ENCODE results near the gene SLC12A1.
A peak's percentile ranks its signal among the peaks of the same experiment; 100 is the strongest.

Gene SLC12A1

DNA sequence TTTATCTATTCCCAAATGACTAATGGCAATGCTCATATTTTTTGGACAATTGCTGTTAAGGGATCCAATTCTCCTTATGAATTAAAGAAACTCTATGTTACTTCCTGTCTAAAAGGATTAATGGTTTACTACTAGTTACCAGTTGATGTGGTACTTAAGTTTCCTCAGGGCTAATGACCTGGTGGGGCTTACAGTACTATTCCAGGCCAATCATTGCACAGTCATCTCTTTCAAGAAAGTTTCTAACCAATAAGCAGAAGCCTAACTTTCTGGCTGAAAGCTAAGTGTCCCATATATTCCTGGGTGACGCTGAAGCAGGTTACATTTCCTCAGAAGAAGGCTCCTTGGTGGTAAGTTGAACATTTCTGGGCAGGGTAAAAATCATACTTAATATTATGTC is at the start of gene SLC12A1:
Gene SLC12A1, plus strand, starts transcription at position 322 of the 400 bp plus-strand sequence. CDS start 1,418 bp downstream, outside the sequence.
- no peak for DNase-seq

DNA sequence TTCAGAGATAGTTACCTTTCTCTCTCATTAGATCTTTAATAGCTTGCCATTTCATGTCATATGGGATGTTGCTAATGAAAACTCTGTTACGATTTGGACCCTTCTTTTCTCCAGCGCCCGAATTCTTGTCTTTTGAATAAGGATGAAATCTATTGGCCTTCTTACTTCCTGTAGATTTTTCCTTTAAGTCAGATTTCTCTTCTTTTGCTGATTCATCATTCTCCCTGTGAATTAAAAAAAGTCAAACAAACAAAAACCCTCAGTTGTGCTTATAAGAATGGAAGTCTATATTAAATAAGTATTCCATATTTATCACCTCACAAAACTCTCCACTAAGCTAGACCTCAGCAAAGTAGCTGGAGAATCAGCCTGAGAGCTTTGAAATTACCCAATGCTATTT is 37.5 kb upstream of the SLC12A1 start:
- no peak for DNase-seq

DNA sequence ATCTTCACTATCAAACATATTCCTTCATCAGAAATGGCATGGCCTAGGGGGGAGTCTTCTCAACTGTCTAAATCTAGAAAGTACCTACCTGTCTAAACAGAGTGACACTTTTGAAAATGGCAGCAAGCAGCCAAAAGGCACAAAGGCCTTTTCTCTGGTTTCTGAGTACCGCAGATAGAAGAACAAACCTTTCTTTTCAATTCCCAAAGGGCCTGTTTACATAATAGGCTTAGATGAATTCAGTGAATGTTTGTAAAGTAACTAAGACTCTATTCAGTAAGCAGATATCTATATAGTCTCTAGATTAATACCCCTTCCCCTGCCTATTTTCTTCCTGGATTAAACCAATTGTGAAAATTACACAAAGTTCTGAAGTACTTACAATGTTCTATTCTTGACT is 35.1 kb upstream of the SLC12A1 start:
- no peak for DNase-seq

DNA sequence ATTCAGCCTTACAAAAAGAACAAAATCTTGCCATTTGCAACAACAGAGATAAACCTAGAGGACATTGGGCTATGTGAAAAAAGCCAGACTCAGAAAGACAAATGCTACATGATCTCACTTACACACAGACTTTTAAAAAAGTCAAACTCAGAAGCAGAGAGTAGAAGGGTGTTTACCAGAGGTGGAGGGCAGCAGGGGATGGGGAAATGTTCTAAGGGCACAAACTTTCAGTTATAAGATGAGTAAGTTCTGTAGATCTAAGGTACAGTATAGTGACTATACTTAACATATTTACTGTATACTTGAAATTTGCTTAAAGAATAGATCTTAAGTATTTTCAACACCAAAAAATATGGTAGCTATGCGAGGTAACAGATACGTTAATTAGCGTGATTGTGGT is 31.0 kb upstream of the SLC12A1 start:
- no peak for DNase-seq

DNA sequence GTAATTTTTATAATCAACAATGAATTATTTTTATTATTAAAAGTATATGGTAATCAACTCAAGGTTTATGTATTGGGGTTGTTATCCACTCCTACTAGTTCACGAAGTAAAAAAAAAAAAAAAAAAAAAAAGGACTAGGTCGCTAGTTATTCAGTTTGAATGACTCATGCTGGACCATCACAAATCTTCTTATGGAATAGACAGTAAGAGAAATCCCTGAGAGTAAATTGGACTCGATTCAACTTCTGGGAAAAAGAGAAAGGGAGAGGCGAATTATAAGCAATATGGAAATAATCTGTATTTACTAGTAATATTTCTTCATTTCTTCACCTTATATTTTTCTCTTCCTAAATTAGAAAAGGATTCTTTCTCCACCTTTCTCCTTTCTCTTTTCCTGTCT is 30.0 kb upstream of the SLC12A1 start:
- no peak for DNase-seq

DNA sequence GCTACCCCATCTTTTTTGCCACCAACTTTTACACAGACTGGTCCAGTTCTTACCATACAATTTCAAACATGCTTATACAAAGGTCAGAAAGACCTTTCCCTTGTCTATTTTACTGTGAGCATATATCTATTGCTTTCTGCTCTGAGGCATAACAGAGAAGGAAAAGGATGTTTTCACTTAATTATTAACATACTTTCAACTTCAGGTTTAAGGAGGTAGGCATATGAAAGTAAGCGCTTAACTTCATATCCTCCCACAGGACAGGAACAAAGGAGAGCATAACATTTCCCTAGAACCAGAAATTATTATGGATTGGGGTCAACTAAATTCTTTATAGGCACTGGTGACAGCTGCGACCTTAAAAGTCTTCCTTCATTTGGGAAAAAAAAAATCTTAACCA is 29.1 kb upstream of the SLC12A1 start:
- DNase-seq = no peak

DNA sequence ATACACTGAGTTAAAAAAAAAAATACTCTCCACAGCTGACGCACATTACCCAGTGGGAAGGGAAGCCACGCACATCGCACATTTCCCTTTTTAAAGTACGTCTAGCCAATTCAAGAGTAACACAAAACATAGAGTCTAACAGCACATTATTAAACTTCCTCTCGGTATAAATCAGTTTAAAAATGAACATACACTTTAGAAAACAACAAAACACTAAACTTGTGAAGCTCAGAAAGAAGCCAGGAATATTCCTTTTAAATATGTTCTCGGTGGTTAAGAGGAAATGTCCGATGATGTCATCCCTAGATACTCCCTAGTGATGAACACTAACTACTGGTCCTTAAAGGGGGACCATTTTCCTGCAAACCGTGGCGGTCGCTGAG is 28.7 kb upstream of the SLC12A1 start:
- DNase-seq = peak in 1 of 2 experiments; percentile 47

DNA sequence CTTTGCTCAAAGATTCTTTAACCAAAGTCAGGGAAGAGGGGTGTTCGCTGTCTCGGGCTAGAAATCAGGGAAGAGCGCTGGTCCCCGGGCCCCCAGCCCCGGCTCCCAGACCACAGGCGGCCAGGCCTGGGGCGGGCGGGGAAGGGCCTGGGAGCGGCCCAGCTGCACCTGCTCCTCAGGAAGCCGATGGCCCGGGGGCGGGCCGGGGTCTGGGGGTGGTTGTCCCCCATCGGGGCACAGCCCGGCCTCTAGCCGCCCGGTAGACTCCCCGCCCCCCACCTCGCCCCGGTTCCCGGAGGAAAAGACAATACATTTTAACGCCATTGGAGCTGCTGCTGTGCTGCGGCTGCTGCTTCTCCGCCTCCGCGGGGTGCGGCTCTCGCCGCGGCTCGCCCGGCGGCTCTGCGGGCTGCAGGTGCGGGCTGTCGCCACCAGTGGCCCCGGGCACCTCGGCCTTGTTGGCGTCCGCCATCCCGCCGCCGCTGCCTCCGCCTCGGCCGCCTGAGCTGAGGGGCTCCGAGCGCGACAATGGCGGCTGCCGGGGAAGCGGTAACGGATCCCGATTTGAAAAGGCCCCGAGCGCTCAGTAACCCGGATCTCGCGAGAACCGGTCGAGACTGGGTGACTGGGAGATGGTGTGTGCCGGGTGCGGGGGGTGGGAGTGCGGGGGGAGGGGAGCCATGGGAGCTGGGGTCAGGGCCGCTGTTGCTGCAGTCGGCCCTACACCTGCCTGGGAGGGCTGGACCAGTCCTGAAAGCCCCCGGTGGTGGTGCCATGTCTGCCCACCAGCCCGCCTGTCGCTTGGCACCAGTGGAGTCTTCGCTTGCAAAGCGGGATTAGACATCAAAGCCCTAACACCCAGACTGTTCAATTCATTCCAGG is 28.1 kb upstream of the SLC12A1 start, which contains the start of gene MYEF2:
Gene MYEF2, minus strand, starts transcription at position 530 of the 882 bp plus-strand sequence. Its CDS starts 58 bp downstream, at position 472.
- peak in 1 of 2 experiments; percentile 55 for DNase-seq

DNA sequence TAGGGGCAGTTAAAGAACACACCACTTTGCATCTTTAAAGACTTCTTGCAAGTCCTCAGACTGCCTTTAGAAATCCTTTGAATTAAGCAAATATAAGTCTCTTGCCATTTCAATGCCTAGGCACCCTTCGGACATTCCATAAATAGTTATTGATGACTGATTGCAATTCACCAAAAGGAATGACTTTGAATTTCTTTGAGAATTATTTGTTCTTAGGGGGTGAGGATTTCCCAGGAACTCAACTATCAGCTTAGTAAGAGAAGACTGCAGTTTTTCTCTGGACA is 27.5 kb upstream of the SLC12A1 start:
- DNase-seq = no peak

DNA sequence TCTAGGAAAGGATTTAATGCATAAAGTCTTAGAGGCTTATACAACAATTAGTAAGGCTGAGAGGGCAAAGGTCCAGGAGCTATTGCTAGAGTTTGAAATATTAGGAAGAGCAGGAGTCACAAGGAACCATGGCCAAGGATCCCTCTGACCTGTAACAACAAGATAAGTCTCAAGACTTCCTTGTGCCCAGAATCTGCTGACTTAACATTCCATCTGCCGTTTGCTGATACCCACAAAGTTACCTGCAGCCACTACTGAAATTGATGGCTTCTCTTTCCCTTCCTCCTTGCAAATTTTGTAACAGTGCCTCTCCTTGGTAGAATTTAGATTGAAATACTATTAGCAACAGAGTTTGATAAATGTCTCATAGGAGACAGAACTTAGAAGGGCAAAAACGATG is 23.4 kb upstream of the SLC12A1 start:
- DNase-seq = no peak

DNA sequence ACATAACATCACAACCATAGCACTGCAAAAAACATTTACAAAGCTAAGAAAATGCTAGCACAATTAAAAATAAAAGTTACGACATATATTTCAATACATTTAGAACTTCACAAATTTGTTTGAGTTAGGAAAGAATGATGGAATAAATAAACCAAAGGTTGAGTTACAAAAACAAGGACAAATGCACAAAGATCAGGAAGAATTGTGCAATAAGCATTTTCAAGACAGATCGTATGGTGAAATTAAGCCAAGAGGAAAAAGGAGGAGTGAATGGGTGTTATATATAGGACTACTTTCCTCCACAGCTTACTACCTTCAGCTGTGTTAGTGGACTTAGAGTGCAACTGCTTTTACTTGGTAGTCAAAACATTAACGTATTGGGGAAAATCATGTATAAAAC is 20.6 kb upstream of the SLC12A1 start:
- no peak for DNase-seq

DNA sequence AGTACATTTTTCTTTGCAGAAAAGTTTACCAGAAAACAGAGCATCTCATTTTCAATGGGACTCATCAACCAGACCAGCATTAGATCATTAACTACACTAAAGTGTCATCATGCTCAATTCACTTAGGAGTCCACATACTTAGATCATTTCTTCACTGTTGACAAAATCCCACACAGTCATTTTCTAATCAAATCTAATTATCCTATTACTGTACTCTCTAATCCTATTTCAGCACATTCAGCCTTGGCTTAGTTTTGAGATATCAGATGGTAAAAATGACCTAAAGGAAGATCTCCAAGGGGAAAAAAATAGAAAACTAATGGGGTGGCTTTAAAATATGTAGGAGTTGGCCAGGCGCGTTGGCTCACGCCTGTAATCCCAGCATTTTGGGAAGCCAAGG is 19.8 kb upstream of the SLC12A1 start:
- DNase-seq = no peak

DNA sequence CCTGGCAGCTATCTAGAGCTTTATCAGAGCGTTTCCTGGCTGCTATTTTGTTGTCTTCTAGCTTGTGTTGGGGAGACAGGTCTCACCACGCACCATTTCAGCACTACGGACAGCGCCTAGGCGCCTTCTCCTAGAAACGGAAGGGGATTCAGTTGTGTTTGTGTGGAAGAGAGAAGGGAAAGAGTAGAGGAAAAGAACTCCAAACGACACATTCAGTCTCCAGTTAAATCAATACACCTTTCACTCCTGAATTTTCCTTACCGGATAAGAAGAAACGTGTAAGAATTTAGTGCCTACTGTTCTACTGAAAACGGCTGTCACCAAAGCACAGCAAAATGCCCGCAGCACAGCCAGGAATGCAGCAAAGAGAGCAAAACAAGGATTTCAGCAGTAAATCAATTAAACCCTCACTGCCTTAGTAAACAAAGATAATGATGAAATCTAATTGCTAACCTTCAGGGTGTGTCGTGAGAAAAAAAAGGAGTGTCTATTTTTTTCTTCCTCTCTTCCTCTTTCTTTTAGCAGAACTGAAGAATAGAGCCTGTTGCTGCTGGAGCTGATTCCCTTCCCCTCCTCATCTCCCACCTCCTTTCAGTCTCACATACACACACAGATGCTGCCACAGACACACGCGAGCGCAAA is 15.0 kb upstream of the SLC12A1 start:
- peak in 1 of 2 experiments; percentile 42 for DNase-seq

DNA sequence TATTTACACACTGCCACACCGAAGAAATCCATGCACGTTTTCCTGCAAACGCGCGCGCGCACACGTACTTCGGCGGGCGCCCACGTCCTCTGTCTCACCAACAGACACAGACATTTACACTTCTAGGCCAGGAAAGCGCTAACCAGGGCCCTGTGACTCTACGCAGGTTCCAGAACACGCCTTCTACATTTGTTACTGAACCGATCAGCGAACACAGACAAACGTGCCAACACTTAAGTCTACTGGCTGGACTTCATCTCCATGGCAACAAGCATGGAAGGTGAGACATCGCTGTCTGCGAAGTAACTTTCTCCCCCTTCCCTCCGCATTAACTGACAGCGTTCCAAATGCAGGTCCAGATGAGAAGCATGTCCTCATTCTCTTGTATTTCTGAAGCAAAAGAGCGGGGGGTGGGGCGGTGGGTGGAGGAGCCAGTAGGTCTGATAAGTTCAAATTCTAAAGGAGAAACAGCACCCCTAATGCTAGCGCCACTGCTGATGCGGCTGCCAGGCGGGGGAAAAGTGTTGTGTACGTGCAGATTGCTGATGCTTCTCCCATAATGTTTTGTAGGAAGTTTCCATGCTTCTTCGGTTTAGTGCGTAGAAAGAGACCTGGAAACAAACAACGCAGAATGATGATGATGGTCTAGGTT is 14.4 kb upstream of the SLC12A1 start, which contains the start of gene CTXN2:
Gene CTXN2, plus strand, starts transcription at position 92 of the 652 bp plus-strand sequence. CDS start 9,636 bp downstream, outside the sequence.
- peak in 1 of 2 experiments; percentile 47 for DNase-seq

DNA sequence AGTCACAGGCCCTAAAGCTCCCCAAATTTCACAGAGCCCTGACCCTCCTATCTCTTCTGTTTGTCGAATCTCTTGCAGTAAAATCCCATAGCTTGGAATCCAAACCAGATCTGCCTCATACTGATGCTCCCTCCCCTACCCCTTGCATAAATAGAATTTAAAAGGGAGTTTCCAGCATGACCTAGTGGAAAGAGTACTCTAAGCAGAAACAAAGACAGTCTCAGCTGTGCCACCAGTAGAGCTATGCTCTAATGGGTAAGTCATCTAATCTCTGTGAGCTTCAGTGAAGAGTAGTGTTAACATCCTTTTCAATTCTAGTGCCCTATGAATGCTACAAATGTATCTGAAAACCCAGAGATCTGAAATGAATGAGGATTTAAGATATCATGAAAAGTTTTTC is 4.0 kb upstream of the SLC12A1 start:
- no peak for DNase-seq

DNA sequence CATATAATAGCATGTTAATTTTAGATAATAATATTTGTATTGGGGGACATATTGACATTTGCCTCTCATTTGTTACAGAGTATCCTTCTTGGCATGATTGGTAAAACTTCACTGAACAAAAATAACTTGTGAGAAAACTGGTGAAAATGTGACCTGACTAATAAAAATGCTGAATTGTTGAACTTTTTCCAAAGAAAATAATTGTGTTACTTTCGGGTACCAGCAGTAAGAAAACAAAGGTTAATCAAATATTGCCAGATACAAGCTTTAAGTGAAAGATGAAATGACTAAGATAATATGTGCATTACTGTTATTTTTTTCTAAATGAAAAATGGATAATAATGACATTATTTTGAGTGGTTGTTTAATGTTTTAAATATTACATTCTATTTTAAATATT is 15.2 kb downstream of the SLC12A1 start:
- no peak for DNase-seq

DNA sequence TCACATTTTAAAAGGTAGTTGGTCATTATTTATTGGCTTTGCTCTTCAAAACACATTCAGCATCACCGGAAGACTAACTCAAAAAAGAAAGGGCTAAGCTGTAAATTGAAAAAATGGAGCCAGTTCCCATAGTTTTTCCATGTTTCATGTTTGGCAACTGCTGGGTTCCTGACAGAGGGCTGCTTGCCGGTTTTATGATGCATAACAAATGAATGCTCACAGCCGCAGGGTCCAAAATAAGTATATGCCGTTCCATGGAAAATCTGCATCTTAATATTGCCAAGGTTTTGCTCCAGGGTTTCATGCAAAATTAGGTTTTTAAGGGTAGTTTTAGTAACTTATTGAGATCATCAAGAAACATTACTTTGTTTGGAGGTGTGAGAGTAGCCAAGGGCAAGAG is 15.8 kb downstream of the SLC12A1 start:
- no peak for DNase-seq

DNA sequence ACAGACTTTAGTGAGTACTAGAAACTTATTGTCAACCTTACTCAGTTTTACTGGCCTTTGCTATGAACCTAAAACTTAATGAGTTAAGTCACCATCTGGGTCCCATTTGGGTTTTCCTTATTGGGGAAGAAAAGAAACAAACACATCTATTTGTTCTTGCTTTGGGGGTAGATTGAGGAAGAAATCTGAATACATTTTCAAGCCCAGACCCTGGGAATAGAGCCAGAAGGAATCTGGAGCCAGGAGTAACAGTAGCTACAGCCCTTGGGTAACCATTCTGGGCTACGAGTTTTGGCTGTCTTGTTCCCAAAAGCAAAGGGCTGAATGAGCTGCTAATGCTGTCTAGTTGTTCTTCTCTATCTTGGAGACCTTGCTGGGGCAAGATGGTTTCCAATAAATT is 16.5 kb downstream of the SLC12A1 start:
- DNase-seq = no peak

DNA sequence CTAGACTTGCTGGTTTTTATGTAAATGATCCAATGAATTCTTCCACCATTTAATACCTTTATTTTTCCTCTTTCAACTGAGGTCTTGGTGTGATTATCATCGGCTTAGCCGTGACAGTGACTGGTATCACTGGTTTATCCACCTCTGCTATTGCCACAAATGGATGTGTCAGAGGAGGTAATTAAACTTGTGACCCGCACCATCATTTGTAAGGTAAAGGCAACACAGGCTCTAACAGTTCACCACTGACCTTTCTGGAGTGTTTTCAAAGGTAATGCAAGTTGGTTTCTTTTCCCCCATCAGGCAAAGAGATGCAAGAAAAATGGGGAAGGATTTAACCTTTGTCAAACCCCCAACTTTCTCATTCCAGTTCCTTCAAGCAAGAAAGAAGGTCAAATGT is 19.7 kb downstream of the SLC12A1 start:
- no peak for DNase-seq

DNA sequence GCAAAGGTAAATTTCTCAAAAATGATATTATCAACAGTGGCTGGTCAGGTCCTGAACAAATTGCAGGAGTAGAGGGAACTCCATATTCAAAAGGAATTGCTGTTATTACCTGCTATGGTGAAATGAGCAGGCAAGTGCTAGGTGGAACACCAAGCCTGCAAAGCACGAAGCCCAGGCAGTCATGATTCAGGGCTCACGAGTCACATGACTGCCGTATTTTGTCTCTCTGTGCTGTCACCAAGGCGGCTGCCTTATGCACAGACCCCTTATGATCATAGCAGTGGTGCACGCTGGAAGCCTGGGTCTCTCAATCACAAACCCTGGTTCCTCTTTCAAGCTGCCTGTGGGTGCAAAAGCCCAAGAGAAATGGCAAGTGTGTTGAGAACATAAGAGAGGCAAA is 24.4 kb downstream of the SLC12A1 start:
- no peak for DNase-seq

DNA sequence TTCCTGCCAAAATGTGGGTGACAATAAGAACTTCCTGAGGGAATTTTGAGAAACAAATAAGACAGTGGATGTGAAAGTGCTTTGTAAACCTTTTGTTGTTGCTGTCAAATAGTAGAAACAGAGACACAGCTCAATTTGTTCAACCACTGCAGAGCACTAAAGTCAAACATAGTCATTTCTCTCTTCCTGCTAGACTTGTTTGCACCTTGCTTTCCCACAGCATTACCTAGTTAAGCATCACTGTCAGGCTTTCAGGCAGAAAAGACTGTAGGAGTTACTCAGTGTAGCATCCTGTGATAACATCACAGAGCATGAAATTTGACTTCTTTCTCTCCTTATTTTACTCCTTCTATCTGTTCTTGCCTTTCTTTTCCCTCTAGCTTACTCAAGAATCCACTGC is 27.1 kb downstream of the SLC12A1 start:
- no peak for DNase-seq

DNA sequence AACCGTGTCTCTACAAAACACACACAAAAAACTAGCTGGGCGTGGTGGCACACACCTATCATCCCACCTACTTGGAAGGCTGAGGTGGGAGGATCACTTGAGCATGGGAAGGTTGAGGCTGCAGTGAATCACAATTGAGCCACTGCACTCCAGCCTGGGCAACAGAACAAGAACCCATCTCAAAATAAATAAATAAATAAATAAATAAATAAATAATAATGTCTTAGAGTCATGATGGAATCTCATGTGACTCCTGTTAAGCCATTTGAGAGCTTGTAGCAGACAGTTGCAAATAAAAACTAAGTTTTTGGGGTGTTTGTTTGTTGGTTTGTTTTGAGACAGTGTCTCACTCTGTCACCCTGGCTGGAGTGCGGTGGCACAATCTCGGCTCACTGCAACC is 33.2 kb downstream of the SLC12A1 start:
- no peak for DNase-seq

DNA sequence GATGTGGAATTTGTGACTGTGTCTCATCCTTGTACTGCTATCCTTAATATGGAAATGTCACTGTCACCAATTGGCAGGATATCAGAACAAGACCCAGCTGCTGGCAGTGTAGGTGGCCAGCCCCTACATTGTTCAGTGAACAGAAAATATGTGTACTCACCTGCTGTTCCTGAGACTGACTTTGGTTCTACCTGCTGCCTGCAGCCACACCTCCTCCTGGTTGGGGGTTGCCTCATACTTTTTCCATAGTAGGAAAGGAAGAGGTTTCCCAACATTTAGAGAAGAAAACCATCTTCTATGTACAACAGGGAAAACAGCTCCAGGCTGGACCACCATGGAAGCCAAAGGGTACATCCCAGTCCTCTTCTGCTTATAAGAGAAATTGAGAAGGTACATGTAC is 35.9 kb downstream of the SLC12A1 start:
- no peak for DNase-seq

DNA sequence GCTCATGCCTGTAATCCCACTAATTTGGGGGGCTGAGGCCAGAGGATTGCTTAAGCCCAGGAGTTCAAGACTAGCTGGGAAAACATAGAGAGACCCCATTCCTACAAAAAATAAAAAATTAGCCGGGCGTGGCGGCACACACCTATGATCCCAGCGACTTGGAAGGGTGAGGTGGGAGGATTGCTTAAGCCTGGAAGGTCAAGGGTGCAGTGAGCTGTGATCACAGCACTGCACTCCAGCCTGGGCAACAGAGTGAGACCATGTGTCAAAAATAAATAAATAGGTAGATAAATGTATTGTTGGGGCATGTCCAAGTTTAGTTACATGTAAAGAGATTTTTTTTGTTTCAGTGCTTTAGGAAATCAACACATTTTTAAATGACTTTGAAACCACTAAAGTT is 36.4 kb downstream of the SLC12A1 start:
- DNase-seq = no peak

All from cerebellar nuclear complex (tissue), 1 donor.